SK-N-MC (cell line): ENCODE data around the gene C9orf50.

Source experiments
- DNase-seq: peaks from one replicate; pipeline ENCODE4 v3.0.0-alpha.2; 2011; ENCODE audit warnings: low read depth, low spot score
- H3K27ac ChIP-seq: fragments of 200-600 bp; sonication (generic); 2 replicates; pipeline ENCODE4 v1.5.1; 2016; ENCODE audit warnings: mixed run types
- H3K36me3 ChIP-seq: fragments of 200-600 bp; sonication (generic); 2 replicates; pipeline ENCODE4 v1.6.1; 2017; ENCODE audit warnings: antibody characterized with exemption, low read length, mixed read lengths; ENCODE audit not compliant: insufficient read depth
- H3K4me3 ChIP-seq: fragments of 200-600 bp; sonication (generic); 2 replicates; pipeline ENCODE4 v1.5.1; 2016
- H3K9ac ChIP-seq: fragments of 200-600 bp; sonication (generic); 2 replicates; pipeline ENCODE4 v1.8.0; 2017; ENCODE audit warnings: mixed run types, mixed read lengths; ENCODE audit not compliant: insufficient read length
- H3K9me3 ChIP-seq: fragments of 200-600 bp; sonication (generic); 2 replicates; pipeline ENCODE4 v1.6.1; 2017; ENCODE audit warnings: low read depth, mild to moderate bottlenecking, antibody characterized with exemption, low read length, moderate library complexity, mixed read lengths
- EZH2 ChIP-seq: fragments of 200-600 bp; sonication (generic); IDR thresholded peaks from one replicate; pipeline ENCODE4 v1.6.1; 2017; ENCODE audit warnings: antibody characterized with exemption
- FOXP2 ChIP-seq: optimal IDR thresholded peaks from 2 replicates; pipeline ENCODE3; 2011; ENCODE audit warnings: mild to moderate bottlenecking, moderate library complexity; ENCODE audit not compliant: insufficient read depth; ENCODE audit errors: extremely low read length, control extremely low read depth
- POLR2AphosphoS5 ChIP-seq: IDR thresholded peaks from 2 replicates; pipeline ENCODE4 v1.6.1; 2012; ENCODE audit warnings: mild to moderate bottlenecking, low read depth, low read length, borderline replicate concordance

The C9orf50 gene

GRCh38 chr9:129574911-129575585 lies 45.9 kb downstream of the C9orf50 start:
- H3K36me3 ChIP-seq = no peaks in the 10 kb centered on the region
- TF ChIP-seq FOXP2 = no peak
- no peak for TF ChIP-seq EZH2
- TF ChIP-seq POLR2AphosphoS5 = no peak
- no peak overlapping the region for H3K9ac ChIP-seq
- H3K27ac ChIP-seq = peak overlapping the region; percentile 63; the same call in 1 of the 2 replicates
- no peaks in the 10 kb centered on the region for H3K9me3 ChIP-seq
- no peak overlapping the region for H3K4me3 ChIP-seq
- DNase-seq = no peak

- Histone ChIP-seq H3K9ac (no peak overlapping the region), H3K36me3 (no peaks in the 10 kb centered on the region), H3K9me3 (no peaks in the 10 kb centered on the region), H3K27ac (no peak overlapping the region), H3K4me3 (no peak overlapping the region)
- TF ChIP-seq FOXP2 (no peak), EZH2 (no peak), POLR2AphosphoS5 (no peak)
- no peak for DNase-seq
Observed at GRCh38 chr9:129573977-129574376, 46.9 kb downstream of the C9orf50 start.

- TF ChIP-seq FOXP2 (no peak), POLR2AphosphoS5 (no peak), EZH2 (no peak)
- Histone ChIP-seq H3K9me3 (no peaks in the 10 kb centered on the region), H3K36me3 (no peaks in the 10 kb centered on the region), H3K4me3 (no peak overlapping the region), H3K9ac (no peak overlapping the region), H3K27ac (no peak overlapping the region)
- no peak for DNase-seq
Observed at GRCh38 chr9:129572517-129572916, 48.4 kb downstream of the C9orf50 start.

- Histone ChIP-seq H3K9me3 (no peaks in the 10 kb centered on the region), H3K4me3 (no peak overlapping the region), H3K36me3 (no peaks in the 10 kb centered on the region), H3K27ac (peak overlapping the region; percentile 88; the same call in 1 of the 2 replicates), H3K9ac (no peak overlapping the region)
- TF ChIP-seq POLR2AphosphoS5 (no peak), EZH2 (no peak), FOXP2 (no peak)
- DNase-seq = no peak
Observed at GRCh38 chr9:129572052-129572425, 48.9 kb downstream of the C9orf50 start.

GRCh38 chr9:129571298-129572051 lies 49.4 kb downstream of the C9orf50 start:
- Histone ChIP-seq H3K9me3 (no peaks in the 10 kb centered on the region), H3K36me3 (no peaks in the 10 kb centered on the region), H3K4me3 (no peak overlapping the region), H3K9ac (peak overlapping the region; percentile 52), H3K27ac (peak overlapping the region; percentile 88)
- no peak for DNase-seq
- TF ChIP-seq POLR2AphosphoS5 (no peak), EZH2 (no peak), FOXP2 (no peak)

- H3K9ac ChIP-seq = peak overlapping the region; percentile 52
- H3K4me3 ChIP-seq = no peak overlapping the region
- no peak for DNase-seq
- H3K9me3 ChIP-seq = no peaks in the 10 kb centered on the region
- TF ChIP-seq POLR2AphosphoS5 = no peak
- no peak for TF ChIP-seq EZH2
- TF ChIP-seq FOXP2 = no peak
- H3K27ac ChIP-seq = peak overlapping the region; percentile 88
- H3K36me3 ChIP-seq = no peaks in the 10 kb centered on the region
Observed at GRCh38 chr9:129570450-129571297, 50.2 kb downstream of the C9orf50 start.

- no peaks in the 10 kb centered on the region for H3K36me3 ChIP-seq
- peak overlapping the region; percentile 88 for H3K27ac ChIP-seq
Observed at GRCh38 chr9:129569502-129570449, 51.1 kb downstream of the C9orf50 start.

More at GRCh38 chr9:129569502-129570449, 51.1 kb downstream of the C9orf50 start:
- no peak for DNase-seq
- Histone ChIP-seq H3K9me3 (no peaks in the 10 kb centered on the region), H3K9ac (no peak overlapping the region), H3K4me3 (peak overlapping the region; percentile 83)
- TF ChIP-seq POLR2AphosphoS5 = no peak
- TF ChIP-seq EZH2 = no peak
- TF ChIP-seq FOXP2 = no peak
